ENCODE results near the gene ISYNA1.

DNA sequence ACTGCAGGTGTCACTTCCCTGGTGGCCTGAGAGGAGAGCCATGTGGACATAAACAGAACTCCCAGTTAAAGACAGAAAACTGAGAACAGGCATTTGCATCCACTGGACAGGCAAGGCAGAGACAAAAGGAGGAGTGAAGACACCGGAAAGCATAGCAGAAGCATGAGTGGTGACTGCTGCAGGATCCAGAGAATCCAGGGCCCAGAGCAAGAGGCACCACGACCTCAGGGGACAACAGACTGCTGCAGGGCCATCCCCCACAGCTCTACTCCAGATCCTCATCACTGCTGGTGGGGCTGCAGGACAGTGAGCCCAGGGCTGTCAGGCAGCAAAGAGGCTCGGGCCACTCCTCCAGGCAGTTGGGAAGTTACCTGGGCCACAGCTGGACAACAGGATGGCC, 14.5 kb upstream of the ISYNA1 start:
- TF ChIP-seq, protein P1, sequence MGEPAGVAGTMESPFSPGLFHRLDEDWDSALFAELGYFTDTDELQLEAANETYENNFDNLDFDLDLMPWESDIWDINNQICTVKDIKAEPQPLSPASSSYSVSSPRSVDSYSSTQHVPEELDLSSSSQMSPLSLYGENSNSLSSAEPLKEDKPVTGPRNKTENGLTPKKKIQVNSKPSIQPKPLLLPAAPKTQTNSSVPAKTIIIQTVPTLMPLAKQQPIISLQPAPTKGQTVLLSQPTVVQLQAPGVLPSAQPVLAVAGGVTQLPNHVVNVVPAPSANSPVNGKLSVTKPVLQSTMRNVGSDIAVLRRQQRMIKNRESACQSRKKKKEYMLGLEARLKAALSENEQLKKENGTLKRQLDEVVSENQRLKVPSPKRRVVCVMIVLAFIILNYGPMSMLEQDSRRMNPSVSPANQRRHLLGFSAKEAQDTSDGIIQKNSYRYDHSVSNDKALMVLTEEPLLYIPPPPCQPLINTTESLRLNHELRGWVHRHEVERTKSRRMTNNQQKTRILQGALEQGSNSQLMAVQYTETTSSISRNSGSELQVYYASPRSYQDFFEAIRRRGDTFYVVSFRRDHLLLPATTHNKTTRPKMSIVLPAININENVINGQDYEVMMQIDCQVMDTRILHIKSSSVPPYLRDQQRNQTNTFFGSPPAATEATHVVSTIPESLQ (CRISPR knock-in tag; conservative IDR thresholded peaks at IDR 0.05), result no peak
- TF ChIP-seq, protein P2, sequence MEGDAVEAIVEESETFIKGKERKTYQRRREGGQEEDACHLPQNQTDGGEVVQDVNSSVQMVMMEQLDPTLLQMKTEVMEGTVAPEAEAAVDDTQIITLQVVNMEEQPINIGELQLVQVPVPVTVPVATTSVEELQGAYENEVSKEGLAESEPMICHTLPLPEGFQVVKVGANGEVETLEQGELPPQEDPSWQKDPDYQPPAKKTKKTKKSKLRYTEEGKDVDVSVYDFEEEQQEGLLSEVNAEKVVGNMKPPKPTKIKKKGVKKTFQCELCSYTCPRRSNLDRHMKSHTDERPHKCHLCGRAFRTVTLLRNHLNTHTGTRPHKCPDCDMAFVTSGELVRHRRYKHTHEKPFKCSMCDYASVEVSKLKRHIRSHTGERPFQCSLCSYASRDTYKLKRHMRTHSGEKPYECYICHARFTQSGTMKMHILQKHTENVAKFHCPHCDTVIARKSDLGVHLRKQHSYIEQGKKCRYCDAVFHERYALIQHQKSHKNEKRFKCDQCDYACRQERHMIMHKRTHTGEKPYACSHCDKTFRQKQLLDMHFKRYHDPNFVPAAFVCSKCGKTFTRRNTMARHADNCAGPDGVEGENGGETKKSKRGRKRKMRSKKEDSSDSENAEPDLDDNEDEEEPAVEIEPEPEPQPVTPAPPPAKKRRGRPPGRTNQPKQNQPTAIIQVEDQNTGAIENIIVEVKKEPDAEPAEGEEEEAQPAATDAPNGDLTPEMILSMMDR (CRISPR knock-in tag; IDR thresholded peaks at IDR 0.05), result no peak
- TF ChIP-seq, protein P3, sequence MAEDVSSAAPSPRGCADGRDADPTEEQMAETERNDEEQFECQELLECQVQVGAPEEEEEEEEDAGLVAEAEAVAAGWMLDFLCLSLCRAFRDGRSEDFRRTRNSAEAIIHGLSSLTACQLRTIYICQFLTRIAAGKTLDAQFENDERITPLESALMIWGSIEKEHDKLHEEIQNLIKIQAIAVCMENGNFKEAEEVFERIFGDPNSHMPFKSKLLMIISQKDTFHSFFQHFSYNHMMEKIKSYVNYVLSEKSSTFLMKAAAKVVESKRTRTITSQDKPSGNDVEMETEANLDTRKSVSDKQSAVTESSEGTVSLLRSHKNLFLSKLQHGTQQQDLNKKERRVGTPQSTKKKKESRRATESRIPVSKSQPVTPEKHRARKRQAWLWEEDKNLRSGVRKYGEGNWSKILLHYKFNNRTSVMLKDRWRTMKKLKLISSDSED (CRISPR knock-in tag; IDR thresholded peaks at IDR 0.05), result no peak
- TF ChIP-seq, protein P4, sequence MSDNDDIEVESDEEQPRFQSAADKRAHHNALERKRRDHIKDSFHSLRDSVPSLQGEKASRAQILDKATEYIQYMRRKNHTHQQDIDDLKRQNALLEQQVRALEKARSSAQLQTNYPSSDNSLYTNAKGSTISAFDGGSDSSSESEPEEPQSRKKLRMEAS (IDR thresholded peaks at IDR 0.05), result no peak
- TF ChIP-seq PRPF4 (IDR thresholded peaks at IDR 0.05; ENCODE audit: low read depth, low read length, poor library complexity, severe bottlenecking), result no peak
- TF ChIP-seq, protein P5, sequence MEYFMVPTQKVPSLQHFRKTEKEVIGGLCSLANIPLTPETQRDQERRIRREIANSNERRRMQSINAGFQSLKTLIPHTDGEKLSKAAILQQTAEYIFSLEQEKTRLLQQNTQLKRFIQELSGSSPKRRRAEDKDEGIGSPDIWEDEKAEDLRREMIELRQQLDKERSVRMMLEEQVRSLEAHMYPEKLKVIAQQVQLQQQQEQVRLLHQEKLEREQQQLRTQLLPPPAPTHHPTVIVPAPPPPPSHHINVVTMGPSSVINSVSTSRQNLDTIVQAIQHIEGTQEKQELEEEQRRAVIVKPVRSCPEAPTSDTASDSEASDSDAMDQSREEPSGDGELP (IDR thresholded peaks at IDR 0.05; ENCODE audit: borderline replicate concordance, low read depth), result no peak
- TF ChIP-seq, protein P6, sequence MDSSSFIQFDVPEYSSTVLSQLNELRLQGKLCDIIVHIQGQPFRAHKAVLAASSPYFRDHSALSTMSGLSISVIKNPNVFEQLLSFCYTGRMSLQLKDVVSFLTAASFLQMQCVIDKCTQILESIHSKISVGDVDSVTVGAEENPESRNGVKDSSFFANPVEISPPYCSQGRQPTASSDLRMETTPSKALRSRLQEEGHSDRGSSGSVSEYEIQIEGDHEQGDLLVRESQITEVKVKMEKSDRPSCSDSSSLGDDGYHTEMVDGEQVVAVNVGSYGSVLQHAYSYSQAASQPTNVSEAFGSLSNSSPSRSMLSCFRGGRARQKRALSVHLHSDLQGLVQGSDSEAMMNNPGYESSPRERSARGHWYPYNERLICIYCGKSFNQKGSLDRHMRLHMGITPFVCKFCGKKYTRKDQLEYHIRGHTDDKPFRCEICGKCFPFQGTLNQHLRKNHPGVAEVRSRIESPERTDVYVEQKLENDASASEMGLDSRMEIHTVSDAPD (CRISPR knock-in tag; IDR thresholded peaks at IDR 0.05), result no peak
- no peak for TF ChIP-seq POLR2A (IDR thresholded peaks at IDR 0.05; ENCODE audit: insufficient read depth in 1 of 2, low read depth in 2 of 2, low read length in 2 of 2)
- TF ChIP-seq, protein P7, sequence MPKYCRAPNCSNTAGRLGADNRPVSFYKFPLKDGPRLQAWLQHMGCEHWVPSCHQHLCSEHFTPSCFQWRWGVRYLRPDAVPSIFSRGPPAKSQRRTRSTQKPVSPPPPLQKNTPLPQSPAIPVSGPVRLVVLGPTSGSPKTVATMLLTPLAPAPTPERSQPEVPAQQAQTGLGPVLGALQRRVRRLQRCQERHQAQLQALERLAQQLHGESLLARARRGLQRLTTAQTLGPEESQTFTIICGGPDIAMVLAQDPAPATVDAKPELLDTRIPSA (CRISPR knock-in tag; IDR thresholded peaks at IDR 0.05; ENCODE audit: borderline replicate concordance), result no peak
- no peak for TF ChIP-seq ZNF746 (CRISPR knock-in tag; IDR thresholded peaks at IDR 0.05)
- TF ChIP-seq NFIC (IDR thresholded peaks at IDR 0.05; ENCODE audit: low read length), result no peak
